ENCODE data around the gene CACNA1H.

DNA sequence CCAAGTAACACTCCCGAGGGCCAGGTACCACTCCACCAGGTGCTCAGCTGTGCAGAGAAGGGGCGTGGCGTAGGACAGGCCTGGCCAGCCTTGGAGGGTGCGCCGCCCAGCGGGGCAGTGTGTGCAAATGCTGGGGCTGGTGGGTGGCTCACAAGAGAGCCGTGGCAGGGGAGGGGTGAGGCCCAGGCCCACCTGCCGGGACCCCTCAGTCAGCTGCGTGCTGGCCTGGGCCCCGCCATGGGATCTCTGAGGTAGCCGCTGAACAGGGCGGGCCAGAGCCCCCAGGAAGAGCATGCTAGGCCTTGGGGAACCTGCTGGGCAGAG is 63.4 kb downstream of the CACNA1H start:
- TF ChIP-seq, protein P1, sequence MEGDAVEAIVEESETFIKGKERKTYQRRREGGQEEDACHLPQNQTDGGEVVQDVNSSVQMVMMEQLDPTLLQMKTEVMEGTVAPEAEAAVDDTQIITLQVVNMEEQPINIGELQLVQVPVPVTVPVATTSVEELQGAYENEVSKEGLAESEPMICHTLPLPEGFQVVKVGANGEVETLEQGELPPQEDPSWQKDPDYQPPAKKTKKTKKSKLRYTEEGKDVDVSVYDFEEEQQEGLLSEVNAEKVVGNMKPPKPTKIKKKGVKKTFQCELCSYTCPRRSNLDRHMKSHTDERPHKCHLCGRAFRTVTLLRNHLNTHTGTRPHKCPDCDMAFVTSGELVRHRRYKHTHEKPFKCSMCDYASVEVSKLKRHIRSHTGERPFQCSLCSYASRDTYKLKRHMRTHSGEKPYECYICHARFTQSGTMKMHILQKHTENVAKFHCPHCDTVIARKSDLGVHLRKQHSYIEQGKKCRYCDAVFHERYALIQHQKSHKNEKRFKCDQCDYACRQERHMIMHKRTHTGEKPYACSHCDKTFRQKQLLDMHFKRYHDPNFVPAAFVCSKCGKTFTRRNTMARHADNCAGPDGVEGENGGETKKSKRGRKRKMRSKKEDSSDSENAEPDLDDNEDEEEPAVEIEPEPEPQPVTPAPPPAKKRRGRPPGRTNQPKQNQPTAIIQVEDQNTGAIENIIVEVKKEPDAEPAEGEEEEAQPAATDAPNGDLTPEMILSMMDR (conservative IDR thresholded peaks at IDR 0.05; ENCODE audit: low read depth, low read length): no peak
- TF ChIP-seq EZH2 (IDR thresholded peaks at IDR 0.05; ENCODE audit: borderline replicate concordance, low read depth, low read length, poor library complexity, severe bottlenecking): no peak

All from A673 (cell line).